Measurements from ENCODE around the gene SLCO4A1.

SLCO4A1 gene

DNA sequence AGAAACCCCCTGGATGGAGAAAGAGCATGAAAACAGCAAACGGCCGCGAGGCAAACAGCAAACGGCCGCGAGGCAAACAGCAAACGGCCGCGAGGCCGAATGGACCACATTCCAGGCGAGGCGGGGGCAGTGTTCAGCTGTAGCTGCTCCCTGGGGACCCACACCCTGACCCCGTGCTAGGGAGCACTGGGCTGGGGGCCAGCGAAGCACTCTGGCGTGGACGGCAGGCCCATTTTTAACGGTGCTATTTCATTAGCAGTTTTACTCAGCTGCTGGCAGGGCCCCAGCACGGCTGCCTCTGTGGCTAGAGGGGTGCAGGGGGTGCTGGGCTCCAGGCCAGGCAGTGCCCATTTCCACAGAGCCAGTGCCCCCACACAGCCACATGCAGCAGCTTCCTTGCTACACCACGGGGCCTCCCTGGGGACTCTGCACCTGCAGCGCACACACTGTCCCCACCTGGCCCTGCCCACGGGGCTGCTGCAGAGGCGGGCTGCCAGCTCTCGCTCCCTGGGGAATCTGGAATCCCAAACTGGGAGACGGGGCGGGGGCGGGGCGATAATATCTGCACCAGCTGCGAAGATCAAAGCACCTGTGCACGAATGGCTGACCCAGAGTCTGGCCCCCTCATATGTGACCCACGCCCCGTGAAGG, 35.6 kb upstream of the SLCO4A1 start:
- no peak for DNase-seq

DNA sequence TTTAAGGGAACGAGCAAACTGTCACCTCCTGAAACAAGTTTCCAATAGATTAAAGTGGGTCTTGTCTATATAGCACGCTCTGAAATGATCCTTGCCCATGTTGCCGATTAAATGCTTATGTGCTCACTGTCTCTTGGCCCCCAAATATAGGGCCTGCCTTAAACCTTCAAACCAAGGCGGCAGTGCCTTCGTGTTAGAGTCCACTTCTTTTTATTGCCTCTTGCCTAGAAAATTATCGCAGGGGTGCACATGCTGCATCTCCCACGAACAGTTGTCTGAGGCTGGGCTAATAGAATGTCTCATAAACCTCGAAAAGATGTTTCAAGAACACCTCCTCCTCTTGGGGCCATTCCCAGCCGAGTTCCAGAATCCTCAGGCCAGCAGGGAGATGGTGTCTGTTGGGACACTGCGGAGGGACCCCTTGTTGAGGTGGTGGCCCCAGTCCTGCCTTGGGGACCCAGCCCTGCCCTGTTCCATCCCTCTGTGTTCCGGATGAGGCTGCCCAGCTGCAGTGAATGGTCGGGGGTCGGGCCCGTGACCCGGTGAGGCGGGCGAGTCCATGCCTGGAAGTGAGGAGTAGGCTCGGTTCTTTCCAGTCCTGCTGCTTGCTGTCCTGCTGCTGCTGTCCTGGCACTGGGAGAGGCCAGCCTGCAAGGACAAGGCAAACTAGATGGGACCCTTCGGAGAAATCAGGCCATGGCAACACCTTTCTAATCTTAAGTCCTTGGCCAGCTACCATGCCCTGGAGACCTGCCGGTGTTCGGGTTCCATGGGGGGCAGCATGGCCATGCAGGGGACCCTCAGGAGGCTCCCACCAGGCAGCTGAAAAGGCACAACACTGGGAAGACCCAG, 34.7 kb upstream of the SLCO4A1 start:
- no peak for DNase-seq

DNA sequence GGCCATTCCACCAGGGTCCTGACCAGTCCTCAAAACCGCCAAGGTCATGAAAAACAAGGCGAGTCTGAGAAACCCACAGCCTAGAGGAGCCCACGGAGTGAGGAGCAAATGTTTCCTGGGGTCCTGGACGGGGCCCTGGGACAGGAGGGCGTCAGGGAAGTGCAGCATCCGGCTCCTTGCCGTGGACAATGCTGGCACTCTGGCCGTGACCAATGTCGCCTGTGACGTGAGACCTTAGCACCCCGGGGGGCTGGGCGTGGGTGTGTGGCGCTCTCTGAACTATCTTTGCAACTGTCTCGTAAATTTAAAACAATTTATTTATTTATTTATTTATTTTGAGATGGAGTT, 34.1 kb upstream of the SLCO4A1 start:
- DNase-seq, result no peak

DNA sequence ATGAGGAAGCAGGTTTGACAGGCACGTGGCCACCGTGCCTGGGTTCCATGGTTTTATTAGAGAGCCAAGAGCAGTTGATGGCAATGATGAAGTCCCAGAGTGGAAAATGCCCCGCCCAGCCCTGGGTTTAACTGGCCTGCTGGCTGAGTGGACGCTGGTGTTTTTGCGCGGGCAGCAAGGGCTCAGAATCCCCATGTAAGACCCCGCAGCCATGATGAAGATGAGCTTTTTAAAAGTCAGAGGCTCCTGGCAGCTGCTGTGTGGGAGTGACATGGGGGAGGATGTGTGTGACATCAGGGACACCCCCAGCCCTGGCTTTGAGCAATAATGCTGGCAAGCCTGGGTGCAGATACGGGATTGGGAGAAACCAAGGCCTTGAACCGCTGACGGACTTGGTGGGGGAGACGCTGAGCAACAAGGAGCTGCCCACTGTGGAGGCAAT, 33.0 kb upstream of the SLCO4A1 start:
- DNase-seq, result no peak

DNA sequence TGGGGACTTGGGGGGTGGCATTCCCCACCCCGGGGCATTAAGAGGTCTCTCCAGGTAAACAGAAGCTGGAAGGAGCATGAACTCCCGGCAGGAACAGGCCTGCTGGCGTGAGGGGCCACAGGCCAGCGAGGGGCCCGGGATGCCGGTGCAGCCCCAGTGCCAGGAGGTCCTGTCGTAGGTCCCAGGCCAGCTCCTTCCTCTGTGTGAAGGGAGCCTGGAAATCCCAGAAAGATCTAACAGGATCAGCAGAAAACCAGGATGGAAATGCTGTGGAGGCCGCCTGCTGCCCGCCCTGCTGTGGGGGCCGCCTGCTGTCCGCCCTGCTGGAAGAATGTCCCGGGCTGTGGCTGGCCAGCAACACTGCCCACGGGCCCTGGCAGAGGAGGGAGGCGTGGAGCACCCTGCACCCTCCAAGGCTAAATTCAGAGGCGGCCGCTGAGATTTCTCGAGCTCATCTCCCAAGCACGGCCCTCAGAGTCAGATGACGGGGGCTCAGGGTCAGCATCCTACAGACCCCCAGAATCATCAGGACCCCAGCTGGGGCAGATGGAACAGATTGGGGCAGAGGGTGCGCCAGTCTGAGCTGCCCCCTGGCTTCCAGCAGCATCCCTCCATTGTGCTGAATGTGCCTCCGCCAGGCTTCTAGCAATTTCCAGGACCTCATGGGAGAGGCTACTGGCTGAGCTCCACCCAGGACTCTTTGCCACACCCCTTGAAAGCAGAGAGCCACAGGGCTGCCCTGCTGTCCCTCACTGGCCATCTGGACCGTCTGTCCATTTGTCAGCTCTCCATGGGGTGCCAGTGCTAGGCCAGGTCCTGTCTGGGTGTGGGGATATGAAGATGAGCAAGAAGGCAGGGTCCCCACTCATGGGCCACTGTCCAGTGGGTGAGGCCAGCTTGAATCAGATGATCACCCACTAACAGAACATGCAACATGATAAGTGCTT, 32.2 kb upstream of the SLCO4A1 start:
- DNase-seq, result no peak

DNA sequence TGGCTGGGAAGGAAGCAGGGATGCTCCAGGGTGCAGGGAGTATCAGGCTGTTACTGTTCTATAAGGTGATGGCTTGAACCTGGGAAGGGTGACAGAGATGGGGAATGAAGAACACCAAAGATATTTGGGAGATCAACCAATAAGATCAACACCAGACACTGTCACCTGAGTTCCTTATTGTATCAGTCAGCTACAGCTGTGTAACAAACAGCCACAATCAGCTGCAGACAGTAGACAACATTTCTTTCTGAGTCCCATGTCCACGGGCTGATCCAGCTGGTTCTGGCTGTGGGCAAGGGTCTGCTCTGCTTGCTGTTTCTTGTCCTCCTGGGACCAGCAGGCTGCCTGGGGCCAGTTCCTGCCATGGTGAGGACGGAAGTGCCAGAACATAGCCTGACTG, 31.3 kb upstream of the SLCO4A1 start:
- DNase-seq, result no peak

DNA sequence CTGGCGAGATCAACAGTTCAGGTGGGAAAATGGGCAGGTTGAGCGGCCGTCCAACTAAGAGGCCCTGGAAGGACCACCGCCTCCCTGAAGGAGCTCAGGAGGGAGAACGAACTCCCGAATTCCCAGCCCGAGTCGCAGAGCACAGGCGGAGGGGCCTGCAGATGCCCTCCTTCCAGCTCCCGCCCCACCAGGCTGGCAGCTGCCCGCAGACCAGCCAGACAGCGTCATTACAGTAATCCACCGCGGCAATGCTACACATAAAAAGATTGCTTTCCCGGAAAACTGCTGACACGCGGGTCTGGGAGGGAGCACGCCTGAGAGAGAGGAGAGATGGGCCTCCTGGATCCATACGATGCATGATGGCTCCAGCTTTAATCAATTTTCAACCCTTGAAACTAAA, 30.5 kb upstream of the SLCO4A1 start:
- no peak for DNase-seq

DNA sequence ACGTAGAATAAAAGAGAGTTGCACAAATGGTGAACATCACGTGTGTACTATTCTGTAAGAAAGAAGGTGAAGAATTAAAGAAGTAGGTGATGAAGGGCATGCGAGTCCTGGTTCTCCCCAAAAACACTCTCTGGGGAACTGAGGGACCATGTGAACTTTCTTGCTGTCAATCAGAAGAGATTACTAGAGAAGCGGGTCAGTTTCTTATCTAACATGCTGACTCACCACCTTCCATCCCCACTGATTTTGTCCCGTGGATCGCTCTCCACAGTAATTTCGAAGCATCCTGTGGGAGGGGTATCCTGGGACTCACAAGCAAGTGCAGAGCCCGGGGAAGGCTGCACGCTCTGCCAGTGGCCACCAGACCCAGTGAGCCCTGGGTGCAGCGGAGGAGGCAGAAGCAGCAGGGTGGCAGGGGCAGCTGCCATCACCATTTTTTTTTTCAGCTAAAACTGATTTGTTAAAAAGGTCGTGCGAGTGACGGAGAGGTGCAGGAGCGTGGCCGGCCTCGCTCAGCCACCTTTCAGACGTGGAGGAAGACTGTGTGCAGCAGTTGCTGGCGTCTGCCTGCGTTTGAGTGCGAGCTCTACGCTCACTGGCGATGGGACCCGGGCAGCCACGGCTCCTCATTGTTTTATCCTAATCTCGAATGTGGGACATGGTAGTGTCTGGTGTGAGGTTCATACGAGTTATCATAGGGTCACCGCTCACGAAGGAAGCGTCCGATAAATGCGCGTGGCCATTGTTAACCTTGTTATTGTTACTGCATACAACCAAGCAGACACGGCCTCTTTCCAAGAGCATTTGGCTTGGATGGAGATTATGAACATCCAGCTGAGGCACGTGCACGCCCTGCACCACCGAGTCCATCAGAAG, 28.0 kb upstream of the SLCO4A1 start:
- DNase-seq, result no peak

DNA sequence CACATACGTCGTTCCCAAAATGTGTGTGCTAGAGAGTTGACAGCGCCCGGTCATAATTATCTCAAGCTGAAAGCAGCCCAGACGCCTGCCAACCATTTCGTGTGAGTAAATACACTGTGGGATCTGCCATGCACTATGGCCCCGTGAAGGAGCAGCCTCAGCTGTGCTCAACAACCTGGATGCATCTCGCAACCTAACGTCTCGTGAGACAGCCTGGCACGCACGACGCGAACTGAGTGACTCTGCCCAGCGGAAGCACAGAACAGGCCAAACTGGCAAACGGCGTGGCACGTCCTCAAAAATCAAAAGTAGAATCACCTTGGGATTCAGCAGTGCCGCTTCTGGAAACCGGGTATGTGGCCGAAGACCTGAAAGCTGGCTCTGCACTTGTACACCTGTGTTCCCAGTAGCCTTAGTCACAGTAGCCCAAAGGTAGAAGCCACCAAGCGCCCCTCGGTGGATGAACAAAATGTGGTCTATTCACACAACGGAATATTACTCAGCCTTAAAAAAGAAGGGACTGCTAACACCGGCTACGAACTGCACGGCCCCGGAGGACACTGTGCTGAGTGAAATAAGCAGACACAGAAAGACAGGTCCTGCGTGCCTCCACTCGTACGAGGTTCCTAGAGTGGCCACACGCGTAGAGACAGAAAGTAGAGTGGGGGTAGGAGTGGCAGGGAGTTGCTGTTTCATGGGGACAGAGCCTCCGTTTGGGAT, 27.2 kb upstream of the SLCO4A1 start:
- no peak for DNase-seq

DNA sequence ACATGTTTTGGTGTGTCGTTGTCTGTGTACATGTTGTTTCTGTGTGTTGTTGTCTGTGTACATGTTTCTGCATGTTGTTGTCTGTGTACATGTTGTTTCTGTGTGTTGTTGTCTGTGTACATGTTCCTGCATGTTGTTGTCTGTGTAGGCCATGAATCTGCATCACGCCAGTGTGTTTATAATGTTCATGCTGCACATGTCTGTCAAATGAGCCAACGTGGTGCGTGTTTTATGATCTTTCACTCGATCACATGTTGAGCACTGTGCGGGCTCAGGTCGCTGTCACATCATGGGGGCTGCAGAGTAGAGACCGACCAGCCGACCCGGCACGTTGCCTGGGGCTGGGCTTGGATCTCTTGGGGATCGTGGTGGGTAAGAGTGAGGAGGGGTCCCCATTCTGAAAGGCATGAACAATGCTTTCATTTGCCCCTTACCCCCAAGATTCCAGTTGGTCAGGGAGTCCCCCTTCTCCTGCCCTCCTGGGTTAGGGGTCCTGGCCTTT, 26.5 kb upstream of the SLCO4A1 start:
- DNase-seq, result no peak

DNA sequence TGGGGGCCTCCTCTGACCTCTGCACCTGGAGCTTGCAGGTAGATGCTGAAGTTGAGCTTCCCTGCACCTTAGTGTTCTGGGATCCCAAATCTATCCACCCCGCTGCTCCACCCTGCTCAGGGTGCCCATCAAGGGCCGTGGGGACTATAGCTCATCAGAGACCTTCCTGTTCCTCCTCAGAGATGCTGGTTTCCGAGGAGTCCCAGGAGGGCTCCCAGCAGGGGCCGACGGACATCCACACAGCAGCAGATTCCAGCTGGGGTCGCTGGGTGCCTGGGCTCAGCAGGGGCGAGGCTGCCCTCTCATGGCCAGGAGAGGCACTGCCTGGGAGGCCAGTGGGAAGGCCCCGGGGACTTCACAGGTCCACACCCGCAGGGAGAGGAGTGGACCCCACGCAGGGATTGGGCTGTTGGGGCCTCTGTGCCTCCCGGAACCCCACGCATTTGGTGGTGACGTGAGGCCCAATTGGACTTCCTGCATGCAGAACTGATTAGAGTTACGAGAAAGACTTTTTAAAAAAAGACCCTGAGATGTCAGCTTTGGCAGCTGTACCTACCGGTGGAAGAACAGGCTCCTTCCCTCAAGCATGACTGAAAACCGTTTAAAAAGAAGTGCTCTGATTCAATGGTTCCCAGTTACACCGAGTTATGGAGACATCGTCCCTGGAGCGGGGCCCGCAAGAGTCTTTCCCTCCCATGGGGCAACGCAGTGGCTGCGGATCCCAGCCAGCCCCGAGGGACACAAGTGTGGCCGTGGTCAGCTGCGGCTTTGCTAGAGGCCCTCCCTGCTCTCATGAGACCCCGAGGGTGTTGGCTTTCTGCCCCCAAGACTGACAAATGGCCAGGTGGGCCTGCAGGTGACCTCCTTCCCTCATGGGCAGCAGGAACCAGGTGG, 25.3 kb upstream of the SLCO4A1 start:
- DNase-seq, result peak; percentile 80

DNA sequence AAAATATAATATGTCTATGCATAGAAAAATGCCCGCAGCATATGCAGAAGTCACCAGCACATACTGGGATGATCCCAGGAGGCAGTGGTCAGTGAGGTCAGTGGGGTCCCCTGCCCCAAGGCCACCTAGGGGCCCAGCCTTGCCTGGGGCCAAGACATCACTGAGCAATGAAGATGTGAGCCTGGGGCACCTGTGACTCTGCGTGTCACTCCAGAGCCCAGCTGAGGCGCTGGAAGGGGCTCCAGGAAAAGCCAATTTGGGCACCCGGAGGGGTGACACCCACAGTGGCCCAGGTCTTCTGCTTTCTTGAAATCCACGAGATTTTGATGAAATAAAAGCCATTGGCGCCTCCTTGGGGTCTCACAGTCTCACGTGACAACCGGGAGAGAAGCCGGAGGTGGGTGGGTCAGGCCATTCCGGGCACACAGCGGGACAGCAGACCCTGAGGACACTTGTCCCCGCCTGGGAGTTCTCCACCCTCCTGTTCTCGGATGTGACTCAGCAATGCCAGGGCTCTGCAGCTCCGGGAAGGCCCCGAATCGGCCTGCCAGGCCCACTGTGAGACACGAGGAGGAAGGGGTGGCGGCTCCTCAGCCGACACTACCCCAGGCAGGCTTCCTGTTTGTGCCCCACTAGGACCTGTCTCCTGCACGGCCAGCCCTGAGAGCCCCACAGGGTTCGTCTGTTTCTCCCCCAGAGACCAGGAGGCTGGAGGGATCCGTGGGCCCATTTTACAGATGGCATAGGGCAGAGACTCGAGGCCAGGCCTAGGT, 24.4 kb upstream of the SLCO4A1 start:
- peak; percentile 69 for DNase-seq

DNA sequence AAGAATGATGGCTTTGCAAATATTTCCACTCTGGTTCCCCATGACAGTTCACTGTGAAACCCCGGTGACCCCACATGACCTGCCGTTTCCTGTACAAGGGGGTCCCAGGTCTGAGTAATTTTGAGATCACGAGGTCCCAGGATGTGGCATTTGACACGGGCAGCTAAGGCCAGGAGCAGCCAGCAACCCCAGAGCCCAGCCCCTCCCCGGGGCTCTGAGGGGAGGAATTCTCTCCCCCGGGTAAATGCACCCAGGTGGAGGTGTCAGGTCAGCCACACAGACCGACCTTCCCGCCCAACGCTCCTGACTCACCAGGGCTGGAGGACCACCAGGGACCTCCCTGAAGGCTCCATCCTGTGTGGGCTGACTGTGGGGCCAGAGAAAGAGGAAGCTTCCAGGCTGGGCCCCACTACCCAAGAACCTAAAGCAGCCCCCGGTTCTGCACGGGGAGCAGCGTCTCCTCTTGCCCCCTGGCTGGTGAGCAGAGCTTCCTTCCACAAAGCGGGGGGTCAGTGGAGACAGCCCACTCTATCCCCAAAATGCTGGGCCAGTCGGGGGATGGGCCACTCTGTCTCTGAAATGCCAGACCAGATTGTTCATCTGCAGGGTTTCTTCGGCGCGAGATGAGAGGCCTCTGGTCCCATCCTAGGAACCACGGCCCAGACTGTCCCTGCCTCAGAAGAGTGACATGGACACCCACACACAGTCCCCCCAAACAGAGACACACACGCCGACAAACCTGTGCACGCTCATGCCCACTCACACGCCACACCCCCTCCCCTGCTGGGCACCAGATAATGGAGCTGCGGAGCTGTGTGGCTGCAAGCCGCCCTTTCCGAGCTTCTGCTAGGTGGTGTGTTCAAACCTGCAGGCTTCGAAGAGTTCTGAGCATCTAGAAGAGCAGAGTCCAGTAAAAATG, 23.4 kb upstream of the SLCO4A1 start:
- peak; percentile 46 for DNase-seq

DNA sequence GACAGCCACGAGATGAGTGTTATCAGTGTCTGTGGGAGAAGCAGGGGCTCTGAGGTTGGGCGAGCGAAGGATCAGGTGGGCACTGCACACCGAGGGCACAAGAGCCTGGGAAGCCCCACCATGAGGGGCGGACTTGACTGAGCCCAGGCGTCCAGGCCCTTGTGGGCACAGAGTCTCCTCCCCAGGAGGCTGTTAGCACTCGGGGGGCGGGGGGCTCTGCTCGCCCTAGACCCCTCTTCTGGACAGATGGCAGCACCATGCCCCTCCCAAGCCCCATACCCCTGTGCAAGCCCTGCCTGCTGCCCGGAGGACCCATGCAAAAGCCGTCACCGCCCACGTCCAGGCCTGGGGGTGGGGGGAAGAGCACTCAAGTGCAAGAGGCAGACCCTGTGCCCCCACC, 21.7 kb upstream of the SLCO4A1 start:
- no peak for DNase-seq

DNA sequence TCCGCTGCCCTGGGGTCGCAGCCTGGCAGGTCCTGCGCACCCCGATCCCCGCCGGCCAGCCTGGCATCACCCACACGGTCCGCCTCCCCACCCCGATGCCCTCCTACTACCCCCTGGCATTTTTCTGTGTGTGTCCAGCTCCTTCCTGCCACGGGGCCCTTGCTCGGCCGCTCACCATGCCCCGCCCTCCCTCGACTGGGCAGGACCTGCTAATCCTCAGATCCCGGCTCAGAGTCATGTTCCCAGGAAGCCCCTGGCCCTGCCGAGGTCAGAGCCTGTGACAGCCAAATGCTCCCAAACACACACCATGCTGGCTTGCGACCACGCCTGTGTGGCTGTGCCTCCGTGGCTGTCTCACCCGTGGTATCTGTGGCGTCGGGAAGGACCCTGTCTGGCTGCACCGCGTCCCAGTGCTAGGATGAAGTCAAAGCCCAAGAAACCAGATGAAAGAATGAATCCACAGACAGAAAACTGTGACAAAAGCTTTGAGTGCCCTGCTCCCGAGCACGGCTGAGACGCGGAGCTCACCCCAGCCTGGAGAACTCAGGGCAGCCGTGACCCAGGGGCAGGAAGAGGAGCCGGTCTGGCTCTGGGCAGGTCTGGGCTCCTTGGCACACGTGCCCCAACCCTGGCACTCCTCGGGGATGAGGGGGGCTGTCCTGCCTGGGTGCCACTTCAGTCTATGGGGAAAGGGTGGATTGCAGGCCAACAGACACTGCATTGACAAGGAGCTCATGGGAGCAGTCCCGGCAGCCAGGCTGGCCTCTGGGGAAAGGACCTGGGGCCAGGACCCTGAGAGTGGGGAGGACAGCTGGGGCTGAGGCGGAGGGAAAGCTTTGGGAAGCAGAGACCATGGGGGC, 20.8 kb upstream of the SLCO4A1 start:
- DNase-seq, result no peak

DNA sequence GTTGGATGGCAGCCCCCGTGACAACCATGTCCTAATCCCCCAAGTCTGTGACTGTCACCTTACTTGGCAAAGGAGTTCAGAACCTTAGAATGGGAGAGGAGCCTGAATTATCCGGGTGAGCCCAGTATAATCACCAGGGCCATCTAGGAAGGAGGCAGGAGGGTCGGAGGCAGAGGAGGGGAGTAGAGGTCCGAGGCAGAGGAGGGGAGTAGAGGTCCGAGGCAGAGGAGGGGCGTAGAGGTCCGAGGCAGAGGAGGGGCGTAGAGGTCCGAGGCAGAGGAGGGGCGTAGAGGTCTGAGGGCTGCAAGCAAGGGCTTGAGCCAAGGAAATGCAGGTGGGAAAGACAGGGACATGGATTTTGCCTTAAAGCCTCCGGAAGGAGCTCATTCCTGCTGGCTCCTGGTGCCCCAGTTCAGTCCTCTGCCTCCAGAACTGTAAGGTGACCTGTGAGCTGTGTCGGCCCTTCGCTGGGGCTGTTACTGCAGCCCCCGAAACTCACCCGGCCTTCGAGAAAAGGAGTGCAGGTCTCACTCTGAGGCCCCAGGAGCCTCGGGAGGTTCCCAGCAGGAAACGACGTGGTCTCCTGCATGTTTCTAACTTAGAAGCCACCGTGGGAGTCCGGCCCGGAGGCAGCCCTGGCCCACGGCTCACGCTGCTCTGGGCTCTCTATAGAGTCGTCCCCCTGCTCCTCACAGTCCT, 20.0 kb upstream of the SLCO4A1 start:
- no peak for DNase-seq

Data from activated CD4-positive, CD25-positive, alpha-beta regulatory T cell treated with anti-CD3 and anti-CD28 coated beads, Interleukin-2, amount 50 U/mL, for 72 hours (primary cell).